ENCODE results near the gene MAEA. TPM values are rescaled to one million over a fixed set of nuclear protein-coding genes. Genes with fewer than 3 reads are reported as not detected.

The MAEA gene
- total and polyA plus RNA-seq, 9 of the 15 experiments (the other 6 are each of a cell fraction or from before 2014, with no cell fraction given), result 2.1 to 86.5 (median 45.0) TPM

- peak; percentile 45 for TF ChIP-seq THAP12 (CRISPR knock-in tag; IDR thresholded peaks at IDR 0.05)
- no peak for TF ChIP-seq NFATC3 (IDR thresholded peaks at IDR 0.05)
- peak; percentile 82 for TF ChIP-seq GABPA (tag; conservative IDR thresholded peaks at IDR 0.05; ENCODE audit: low read depth)
- peak; percentile 90 for TF ChIP-seq POLR2G (IDR thresholded peaks at IDR 0.05; ENCODE audit: low read depth, low read length)
- TF ChIP-seq ZFPM2 (CRISPR knock-in tag; IDR thresholded peaks at IDR 0.05), result no peak
- TF ChIP-seq ZNF121 (CRISPR knock-in tag; conservative IDR thresholded peaks at IDR 0.05), result no peak
- peak; percentile 9 for TF ChIP-seq TBP (optimal IDR thresholded peaks at IDR 0.05; ENCODE audit: low read depth, low read length)
- TF ChIP-seq MLX (CRISPR knock-in tag; conservative IDR thresholded peaks at IDR 0.05), result no peak
- TF ChIP-seq NR3C1 (CRISPR knock-in tag; IDR thresholded peaks at IDR 0.05), result no peak
- TF ChIP-seq SIX5 (IDR thresholded peaks at IDR 0.05; ENCODE audit: borderline replicate concordance in 1 of 2, insufficient read depth in 1 of 2, low read depth in 1 of 2, low read length in 2 of 2), result no peak
- no peak for TF ChIP-seq HINFP (tag; conservative IDR thresholded peaks at IDR 0.05; ENCODE audit: low read depth)
- no peak for TF ChIP-seq SRF (CRISPR knock-in tag; IDR thresholded peaks at IDR 0.05)
- TF ChIP-seq DMBX1 (CRISPR knock-in tag; IDR thresholded peaks at IDR 0.05; ENCODE audit: borderline replicate concordance), result 0 out of 2 replicates have a peak, but pooled peaks have one; percentile 30
- no peak for TF ChIP-seq WHSC1 (IDR thresholded peaks at IDR 0.05; ENCODE audit: low read length)
- no peak for TF ChIP-seq ILK (tag; IDR thresholded peaks at IDR 0.05; ENCODE audit: borderline replicate concordance, low read depth)
- no peak for TF ChIP-seq HES1 (IDR thresholded peaks at IDR 0.05; ENCODE audit: low read depth)
- TF ChIP-seq GABPB1 (CRISPR knock-in tag; IDR thresholded peaks at IDR 0.05), result no peak
- no peak for TF ChIP-seq ZNF79 (CRISPR knock-in tag; IDR thresholded peaks at IDR 0.05; ENCODE audit: low read depth)
- no peak for TF ChIP-seq SNIP1 (IDR thresholded peaks at IDR 0.05; ENCODE audit: low read depth)
- TF ChIP-seq ETS1 (conservative IDR thresholded peaks at IDR 0.05; ENCODE audit: control insufficient read depth, low read depth, low read length), result 0 out of 2 replicates have a peak, but pooled peaks have one; percentile 43
- TF ChIP-seq ZNF766 (CRISPR knock-in tag; conservative IDR thresholded peaks at IDR 0.05), result no peak
- no peak for TF ChIP-seq SRSF1 (IDR thresholded peaks at IDR 0.05; ENCODE audit: low read depth, low read length)
Measured at GRCh38 chr4:1249148-1249730, 40.5 kb upstream of the MAEA start (continued).
